Endothelial cell of hepatic sinusoid (primary cell): ENCODE results near the gene VMAC.

Experiments used
- in situ Hi-C: cut with HindIII; loops from 2 replicates; pipeline ENCODE4 v1.10.0; 2017; ENCODE audit warnings: low sequenced_read_pairs

The VMAC gene

DNA sequence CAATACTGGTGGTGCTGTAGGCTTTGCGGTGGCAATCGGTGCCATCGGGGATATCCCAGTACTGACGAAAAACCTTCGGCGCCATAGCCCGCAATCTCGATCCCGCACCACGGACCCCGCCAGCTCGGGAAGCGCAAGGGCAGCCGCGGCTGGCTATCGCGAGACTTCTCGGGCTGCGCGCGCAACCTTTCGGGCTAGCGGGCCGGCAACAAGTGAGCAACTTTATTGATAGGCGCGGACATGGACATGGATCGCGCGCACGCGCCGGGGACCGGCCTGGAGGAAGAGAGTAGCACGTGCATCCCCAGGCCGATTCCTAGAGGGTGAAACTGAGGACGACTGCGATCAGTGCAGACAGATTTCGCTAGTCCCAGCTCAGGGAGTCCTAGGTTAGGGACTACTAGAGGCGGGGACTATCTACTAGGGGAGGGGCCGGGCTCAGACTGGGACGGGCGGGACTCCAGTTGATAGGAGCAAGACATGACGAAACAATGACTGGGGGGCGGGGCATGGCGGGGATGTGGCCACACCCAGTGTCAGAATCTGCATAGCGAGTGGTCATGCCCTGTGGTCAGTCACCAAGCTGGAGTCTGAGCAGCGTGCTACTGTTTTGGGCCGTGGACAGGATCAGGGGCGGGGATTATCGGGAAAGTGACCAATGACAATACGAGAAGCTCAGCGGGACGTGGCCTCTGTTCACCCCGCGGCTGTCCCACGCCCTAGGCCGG lies 884 bp upstream of the VMAC start, which contains the start of gene NDUFA11:
NDUFA11 (minus strand) TSS at position 167 of the 728 bp plus-strand sequence; CDS start at position 85, 82 bp downstream.
- in situ Hi-C loops = loop anchor here (10.0 kb wide), 1 partner anchor 69 kb away; the partner anchor contains the start of gene FUT6

- in situ Hi-C loops = loop anchor here (10.0 kb wide), 1 partner anchor 70 kb away; the partner anchor contains the start of gene FUT6
These were observed 574 bp downstream of the VMAC start for GRCh38 chr19:5905114-5905778.

DNA sequence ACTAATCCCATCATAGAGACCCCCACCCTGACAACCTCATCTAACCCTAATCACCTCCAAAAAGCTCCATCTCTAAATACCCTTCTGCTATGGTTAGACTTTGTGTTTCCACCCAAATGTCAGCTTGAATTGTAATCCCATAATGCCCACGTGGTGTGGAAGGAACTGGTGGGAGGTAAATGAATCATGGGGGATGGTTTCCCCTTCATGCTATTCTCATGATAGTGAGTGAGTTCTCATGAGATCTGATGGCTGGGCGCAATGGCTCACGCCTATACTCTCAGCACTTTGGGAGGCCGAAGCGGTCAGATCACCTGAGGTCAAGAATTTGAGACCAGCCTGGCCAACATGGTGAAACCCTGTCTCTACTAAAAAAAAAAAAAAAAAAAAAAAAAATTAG lies 2.6 kb downstream of the VMAC start:
- in situ Hi-C loops = loop anchor here (10.0 kb wide), 1 partner anchor 72 kb away; the partner anchor contains the start of gene FUT6

- in situ Hi-C loops = loop anchor here (10.0 kb wide), 1 partner anchor 74 kb away; the partner anchor contains the start of gene FUT6
These were observed 4.2 kb downstream of the VMAC start for GRCh38 chr19:5908773-5909442.

- in situ Hi-C loops = no loop called here
These were observed 5.9 kb downstream of the VMAC start for GRCh38 chr19:5910638-5910907.

GRCh38 chr19:5911366-5911765 lies 6.7 kb downstream of the VMAC start:
- in situ Hi-C loops = no loop called here

- in situ Hi-C loops = no loop called here
These were observed 9.2 kb downstream of the VMAC start, which contains the start of gene CAPS for GRCh38 chr19:5913739-5914357. Gene CAPS (plus strand): TSS chr19:5914254. CDS start chr19:5914407, 153 bp downstream.

DNA sequence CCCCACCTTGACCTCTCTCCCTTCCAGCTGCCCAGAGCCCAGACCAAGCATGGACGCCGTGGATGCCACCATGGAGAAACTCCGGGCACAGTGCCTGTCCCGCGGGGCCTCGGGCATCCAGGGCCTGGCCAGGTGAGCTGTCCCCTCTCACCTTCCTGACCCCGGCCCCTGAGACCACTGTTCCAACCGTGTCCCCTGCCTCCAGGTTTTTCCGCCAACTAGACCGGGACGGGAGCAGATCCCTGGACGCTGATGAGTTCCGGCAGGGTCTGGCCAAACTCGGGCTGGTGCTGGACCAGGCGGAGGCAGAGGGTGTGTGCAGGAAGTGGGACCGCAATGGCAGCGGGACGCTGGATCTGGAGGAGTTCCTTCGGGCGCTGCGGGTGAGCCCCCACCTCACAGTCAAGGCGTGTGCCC lies 9.7 kb downstream of the VMAC start:
- in situ Hi-C loops = no loop called here

DNA sequence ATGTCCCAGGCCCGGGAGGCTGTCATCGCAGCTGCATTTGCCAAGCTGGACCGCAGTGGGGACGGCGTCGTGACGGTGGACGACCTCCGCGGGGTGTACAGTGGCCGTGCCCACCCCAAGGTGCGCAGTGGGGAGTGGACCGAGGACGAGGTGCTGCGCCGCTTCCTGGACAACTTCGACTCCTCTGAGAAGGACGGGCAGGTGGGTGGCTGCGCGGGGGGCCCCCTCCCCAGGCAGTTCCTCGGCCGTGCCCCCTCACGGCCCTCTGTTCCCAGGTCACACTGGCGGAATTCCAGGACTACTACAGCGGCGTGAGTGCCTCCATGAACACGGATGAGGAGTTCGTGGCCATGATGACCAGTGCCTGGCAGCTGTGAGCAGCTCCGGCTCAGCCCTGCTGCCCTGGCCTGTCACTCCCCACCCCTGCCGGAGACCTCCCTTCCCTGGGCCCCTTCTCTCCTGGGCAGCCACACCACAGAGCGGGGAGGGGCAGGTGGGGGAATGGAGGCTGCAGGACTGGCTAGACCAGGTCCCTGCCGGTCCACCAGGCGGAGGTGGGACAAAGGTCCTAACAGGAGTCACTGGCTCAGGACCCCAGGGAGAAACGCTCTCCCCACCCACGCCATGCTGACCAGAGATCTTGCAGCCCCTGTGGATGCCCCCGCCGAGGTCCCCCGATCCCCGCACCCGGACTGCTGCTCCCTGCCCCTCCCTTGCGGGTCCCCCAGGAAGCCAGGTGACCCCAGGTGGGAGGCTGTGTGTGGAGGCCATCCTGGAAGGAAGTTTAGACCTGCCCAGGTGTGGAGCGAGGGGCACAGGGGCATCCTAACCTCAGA lies 10.5 kb downstream of the VMAC start:
- in situ Hi-C loops = no loop called here

DNA sequence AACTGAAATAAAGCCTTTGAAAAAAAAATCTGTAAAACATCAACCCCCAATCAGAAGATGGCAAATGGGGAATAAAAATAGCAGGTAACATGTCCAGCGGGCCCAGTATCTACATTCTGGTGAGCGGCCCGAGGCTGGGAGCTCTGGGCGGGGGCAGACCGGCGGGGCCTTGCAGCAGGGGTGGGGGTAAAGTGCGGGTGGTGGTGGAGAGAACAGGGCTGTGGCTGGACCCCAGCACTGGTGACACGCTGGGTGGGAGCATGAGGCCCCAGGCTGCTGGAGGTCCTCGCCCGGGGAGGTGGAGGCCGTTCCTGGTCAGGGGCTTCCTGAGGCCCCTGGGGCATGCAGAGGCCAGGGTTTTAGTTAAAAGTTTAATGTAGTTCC lies 11.1 kb downstream of the VMAC start:
- in situ Hi-C loops = no loop called here

DNA sequence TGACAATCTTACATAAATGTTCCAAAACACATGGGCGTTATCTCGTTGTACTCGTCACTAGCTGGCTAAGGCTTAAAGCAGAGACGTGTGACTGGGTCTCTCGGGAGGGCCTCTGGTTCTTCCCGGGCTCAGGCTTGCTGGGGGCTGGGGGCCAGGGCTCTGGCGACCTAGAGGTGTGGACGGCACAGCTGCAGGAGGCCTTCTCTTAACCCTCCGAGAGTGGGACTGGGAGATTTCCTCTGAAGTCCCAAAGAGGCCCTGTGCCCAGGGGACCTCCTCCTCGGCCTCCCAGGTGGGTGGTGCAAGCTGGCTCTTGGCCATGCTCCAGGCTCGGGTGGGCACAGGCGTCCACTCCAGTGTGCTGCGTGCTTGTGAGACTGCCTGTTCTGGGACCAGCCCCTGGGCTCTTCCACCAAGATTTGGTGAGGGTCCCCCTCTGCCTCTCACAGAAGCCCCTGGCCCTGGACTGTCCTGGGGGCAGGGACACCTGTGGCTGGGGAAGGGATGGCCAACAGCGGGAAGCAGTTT lies 11.6 kb downstream of the VMAC start:
- in situ Hi-C loops = no loop called here

DNA sequence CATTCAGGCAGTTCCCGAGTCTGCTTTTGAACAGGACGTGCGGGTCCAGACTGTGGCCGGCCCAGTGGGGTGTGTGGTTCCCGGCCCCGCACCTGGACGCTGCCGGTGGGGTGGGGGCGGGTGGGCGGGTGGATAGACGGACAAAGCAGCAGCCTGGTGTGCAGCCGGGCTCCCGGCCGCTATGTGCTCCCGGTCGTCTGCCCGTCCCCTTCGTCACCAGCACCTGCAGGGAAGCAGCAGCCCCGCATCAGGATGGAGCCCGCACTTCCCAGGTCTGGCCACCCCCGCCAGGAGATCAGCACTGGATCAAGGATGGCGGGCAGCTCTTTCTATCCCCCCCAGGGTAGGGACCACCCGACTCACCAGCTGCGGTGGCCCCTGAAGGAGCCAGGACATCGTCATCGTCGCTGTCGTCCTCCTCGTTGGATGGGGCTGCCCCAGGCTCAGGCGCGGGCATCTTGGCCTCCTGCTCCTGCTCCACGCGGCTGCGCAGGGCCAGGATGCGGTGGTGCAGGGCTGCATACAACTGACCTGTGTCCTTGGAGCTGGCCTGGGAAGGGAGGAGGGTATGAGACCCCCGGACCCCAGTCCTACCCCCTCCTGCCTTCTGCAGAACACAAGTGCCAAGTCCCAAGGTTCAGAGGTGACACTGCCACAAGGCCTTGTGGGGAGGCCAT lies 12.9 kb downstream of the VMAC start:
- in situ Hi-C loops = no loop called here

- in situ Hi-C loops = no loop called here
These were observed 13.9 kb downstream of the VMAC start for GRCh38 chr19:5918463-5919079.

DNA sequence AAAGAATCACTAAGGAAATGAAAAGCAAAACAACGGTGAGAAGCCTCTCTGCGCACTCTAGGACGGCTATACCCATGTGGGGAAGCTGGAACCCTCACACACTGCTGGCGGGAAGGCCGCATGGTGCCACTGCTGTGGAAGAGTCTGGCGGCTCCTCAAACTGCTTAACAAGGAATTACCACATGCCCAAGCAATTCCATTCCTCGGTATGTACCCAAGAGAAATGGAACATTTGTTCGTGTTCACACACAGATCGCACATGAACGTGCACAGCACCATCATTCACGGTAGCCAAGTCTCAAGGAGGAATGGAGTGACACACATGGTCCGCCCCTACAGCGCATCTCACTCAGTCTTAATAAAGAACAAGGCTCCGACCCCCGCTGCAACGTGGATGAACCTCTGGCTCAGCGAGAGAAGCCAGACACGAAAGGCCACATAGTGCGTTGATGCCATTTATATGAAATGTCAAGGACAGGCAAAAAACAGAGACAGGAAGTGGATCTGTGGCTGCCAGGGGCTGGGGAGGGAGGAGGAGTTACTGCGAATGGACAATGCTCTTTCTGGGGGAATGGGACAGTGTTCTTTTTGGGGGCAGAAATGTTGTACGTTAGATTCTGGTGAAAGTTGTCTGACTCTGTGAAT lies 17.0 kb downstream of the VMAC start:
- in situ Hi-C loops = no loop called here

DNA sequence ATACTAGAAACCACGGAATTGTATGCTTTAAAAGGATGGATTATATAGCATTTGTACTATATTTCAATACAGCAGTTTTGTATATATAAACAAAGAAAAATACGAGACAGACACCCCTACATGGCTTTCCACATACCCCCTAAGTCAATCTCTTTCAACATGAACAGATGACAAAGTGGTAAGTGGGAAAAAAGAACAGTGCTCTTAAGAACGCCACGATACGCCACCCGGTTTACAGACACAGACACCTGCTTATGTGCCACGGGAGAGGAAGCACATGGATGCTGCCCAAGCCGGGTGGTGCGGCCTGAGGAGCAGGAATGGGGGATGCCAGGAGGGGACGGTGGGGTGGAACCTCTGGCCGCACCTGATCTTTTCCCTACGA lies 17.5 kb downstream of the VMAC start:
- in situ Hi-C loops = no loop called here

- in situ Hi-C loops = no loop called here
These were observed 18.7 kb downstream of the VMAC start for GRCh38 chr19:5923356-5923755.

DNA sequence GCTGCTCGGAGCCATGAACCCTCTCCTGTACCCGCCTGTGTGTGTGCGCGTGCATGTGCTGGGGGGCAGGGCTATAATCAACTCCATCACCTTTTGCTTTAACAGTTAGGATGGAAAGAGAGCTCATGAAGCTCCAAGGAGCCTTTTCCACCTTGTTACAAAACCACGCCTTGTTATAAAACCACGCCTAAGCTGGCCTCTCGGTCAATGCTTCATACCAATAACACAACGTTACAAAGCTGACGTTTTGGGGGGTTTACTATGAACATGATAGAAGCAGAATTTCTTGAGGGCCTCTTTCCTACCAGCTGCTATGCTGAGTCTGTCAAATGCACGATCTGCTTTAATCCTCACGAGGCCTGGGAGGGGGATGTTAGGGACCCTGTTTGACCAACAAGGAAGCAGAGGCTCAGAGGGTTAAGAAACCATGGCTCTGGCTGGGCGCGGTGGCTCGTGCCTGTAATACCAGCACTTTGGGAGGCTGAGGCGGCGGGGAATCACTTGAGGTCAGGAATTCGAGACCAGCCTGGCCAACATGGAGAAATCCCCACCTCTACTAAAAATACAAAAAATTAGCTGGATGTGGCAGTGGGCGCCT lies 21.3 kb downstream of the VMAC start:
- in situ Hi-C loops = loop anchor here (5.0 kb wide), 1 partner anchor 36 kb away; no protein-coding TSS in a partner anchor
